Neural cell (in vitro differentiated cells): ENCODE data around the gene FETUB.

ENCODE experiments used
- EP300 ChIP-seq: fragments of 450-650 bp; conservative IDR thresholded peaks from 2 replicates; pipeline ENCODE4 v1.6.1; 2014; ENCODE audit warnings: antibody characterized with exemption, mild to moderate bottlenecking, moderate library complexity; ENCODE audit not compliant: poor library complexity, severe bottlenecking
- EZH2 ChIP-seq: fragments of 200-600, 300-800 bp; shearing (Covaris generic), sonication (generic); IDR thresholded peaks from 2 replicates; pipeline ENCODE4 v1.6.1; 2014; ENCODE audit warnings: antibody characterized with exemption, low read length, borderline replicate concordance, mild to moderate bottlenecking; ENCODE audit not compliant: insufficient read depth, poor library complexity, severe bottlenecking
- RAD21 ChIP-seq: fragments of 450-650 bp; conservative IDR thresholded peaks from 2 replicates; pipeline ENCODE4 v1.6.1; 2014; ENCODE audit warnings: antibody characterized with exemption, mild to moderate bottlenecking, moderate library complexity
- TAF1 ChIP-seq: IDR thresholded peaks from 2 replicates; pipeline ENCODE4 v1.6.1; 2012; ENCODE audit warnings: low read depth
- TF ChIP-seq, protein P1 (sequence below): fragments of 450-650 bp; IDR thresholded peaks from 2 replicates; pipeline ENCODE4 v1.5.1; 2014; ENCODE audit warnings: antibody characterized with exemption, mild to moderate bottlenecking, moderate library complexity; ENCODE audit not compliant: poor library complexity, severe bottlenecking

DNA sequence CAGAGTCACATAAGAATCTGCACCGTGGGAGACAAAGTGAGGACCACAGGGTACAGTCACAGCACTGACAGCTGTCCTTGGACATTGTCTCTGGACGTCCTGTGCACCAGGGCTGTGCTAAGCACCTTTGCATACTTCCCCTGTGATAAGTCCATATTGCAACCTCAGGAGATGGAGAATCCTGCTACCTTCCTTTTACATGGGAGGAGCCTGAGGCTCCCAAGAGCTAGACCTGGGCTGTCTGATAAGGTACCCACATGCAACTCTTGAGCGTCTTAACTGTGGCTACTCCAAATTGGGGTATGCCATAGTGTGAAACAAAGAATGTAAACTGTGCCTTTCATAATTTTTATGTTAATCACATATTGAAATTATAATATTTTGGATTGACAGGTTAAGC is 2.5 kb upstream of the FETUB start:
- TF ChIP-seq, protein P1, sequence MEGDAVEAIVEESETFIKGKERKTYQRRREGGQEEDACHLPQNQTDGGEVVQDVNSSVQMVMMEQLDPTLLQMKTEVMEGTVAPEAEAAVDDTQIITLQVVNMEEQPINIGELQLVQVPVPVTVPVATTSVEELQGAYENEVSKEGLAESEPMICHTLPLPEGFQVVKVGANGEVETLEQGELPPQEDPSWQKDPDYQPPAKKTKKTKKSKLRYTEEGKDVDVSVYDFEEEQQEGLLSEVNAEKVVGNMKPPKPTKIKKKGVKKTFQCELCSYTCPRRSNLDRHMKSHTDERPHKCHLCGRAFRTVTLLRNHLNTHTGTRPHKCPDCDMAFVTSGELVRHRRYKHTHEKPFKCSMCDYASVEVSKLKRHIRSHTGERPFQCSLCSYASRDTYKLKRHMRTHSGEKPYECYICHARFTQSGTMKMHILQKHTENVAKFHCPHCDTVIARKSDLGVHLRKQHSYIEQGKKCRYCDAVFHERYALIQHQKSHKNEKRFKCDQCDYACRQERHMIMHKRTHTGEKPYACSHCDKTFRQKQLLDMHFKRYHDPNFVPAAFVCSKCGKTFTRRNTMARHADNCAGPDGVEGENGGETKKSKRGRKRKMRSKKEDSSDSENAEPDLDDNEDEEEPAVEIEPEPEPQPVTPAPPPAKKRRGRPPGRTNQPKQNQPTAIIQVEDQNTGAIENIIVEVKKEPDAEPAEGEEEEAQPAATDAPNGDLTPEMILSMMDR, result no peak
- no peak for TF ChIP-seq EZH2
- no peak for TF ChIP-seq EP300
- TF ChIP-seq RAD21, result no peak
- TF ChIP-seq TAF1, result no peak
